Endothelial cell of umbilical vein (primary cell): ENCODE measurements around the gene AQP3. TPM values are rescaled to one million over a fixed set of nuclear protein-coding genes. Genes with fewer than 3 reads are reported as not detected.

Source experiments
- BruUV-seq: library from RNA; stranded (reverse); fragments of 400-500 nt; replicated peaks from 2 replicates; lab custom pipeline; 2021; lab: Mats Ljungman, UMichigan
- CTCF ChIA-PET: fragments of 300-600, 350-600 bp; sonication (Branson Sonifier 250); formaldehyde crosslinking; loops from one replicate; lab custom pipeline; 2021; ENCODE audit warnings: antibody characterized with exemption, inconsistent platforms; lab: Charles Lee
- POLR2A ChIA-PET: fragments of 300-600, 350-600 bp; sonication (Branson Sonifier 250); formaldehyde crosslinking; loops from one replicate; lab custom pipeline; 2021; ENCODE audit warnings: antibody characterized with exemption, inconsistent platforms; lab: Charles Lee
- DNase-seq: peaks from one replicate; pipeline ENCODE4 v3.0.0-alpha.2; 2011; ENCODE audit warnings: low read depth, low spot score
- FAIRE-seq: peaks from 2 replicates; lab custom pipeline; 2011; peaks lifted over from hg19 to GRCh38; lab: Jason Lieb, UNC
- H2AFZ ChIP-seq: 2 replicates; pipeline ENCODE4 v1.6.0; 2012; ENCODE audit warnings: low read depth, low read length, control low read depth, inconsistent platforms
- H3K27ac ChIP-seq: 2 replicates; pipeline ENCODE4 v1.5.1; 2011; ENCODE audit warnings: low read depth, mild to moderate bottlenecking, control low read depth, low read length, moderate library complexity; ENCODE audit not compliant: insufficient read depth
- H3K27me3 ChIP-seq, 2 experiments: 2 replicates each; pipeline versions ENCODE4 v1.6.0 to v1.6.1; 2011; ENCODE audit warnings: low read length in 2 of 2, mixed read lengths in 1 of 2; ENCODE audit not compliant: control insufficient read depth in 2 of 2, insufficient read depth in 2 of 2
- H3K36me3 ChIP-seq, 2 experiments: 2 replicates in 1 of 2; 3 replicates in 1 of 2; pipeline ENCODE4 v1.5.1; 2011; ENCODE audit warnings: low read length in 2 of 2, mild to moderate bottlenecking in 1 of 2, moderate library complexity in 1 of 2; ENCODE audit not compliant: control insufficient read depth in 2 of 2, insufficient read depth in 2 of 2; ENCODE audit errors: extremely low read depth in 1 of 2
- H3K4me1 ChIP-seq: 3 replicates; pipeline ENCODE4 v1.5.1; 2011; ENCODE audit warnings: mild to moderate bottlenecking, low read length; ENCODE audit not compliant: control insufficient read depth, insufficient read depth; ENCODE audit errors: extremely low read depth
- H3K4me2 ChIP-seq: 2 replicates; pipeline ENCODE4 v1.6.1; 2011; ENCODE audit warnings: low read length, control low read depth, mixed read lengths; ENCODE audit not compliant: insufficient read depth
- H3K4me3 ChIP-seq, 3 experiments: fragments of 200-600 bp in 1 of 3; sonication (generic), shearing (Covaris generic) in 1 of 3; replicated peaks in 1 of 3; 2 replicates each; pipeline ENCODE4 v1.5.1; 2011 to 2016; ENCODE audit warnings: control low read depth in 3 of 3, low read length in 3 of 3, mild to moderate bottlenecking in 2 of 3, inconsistent platforms in 1 of 3, low read depth in 1 of 3, moderate library complexity in 1 of 3; ENCODE audit not compliant: insufficient read depth in 1 of 3
- H3K79me2 ChIP-seq: 2 replicates; pipeline ENCODE4 v1.6.0; 2012; ENCODE audit warnings: low read length, inconsistent platforms; ENCODE audit not compliant: control insufficient read depth, insufficient read depth
- H3K9ac ChIP-seq: replicated peaks from 2 replicates; pipeline ENCODE3; 2011; ENCODE audit warnings: low read length, control low read depth; ENCODE audit not compliant: insufficient read depth; ENCODE audit errors: extremely low read depth
- H3K9me1 ChIP-seq: replicated peaks from 3 replicates; pipeline ENCODE4 v1.6.0; 2011; ENCODE audit warnings: mild to moderate bottlenecking, low read length; ENCODE audit not compliant: control insufficient read depth, insufficient read depth; ENCODE audit errors: extremely low read depth
- H3K9me3 ChIP-seq: replicated peaks from 2 replicates; pipeline ENCODE4 v1.5.1; 2012; ENCODE audit warnings: low read length, inconsistent platforms; ENCODE audit not compliant: control insufficient read depth, insufficient read depth
- H4K20me1 ChIP-seq: replicated peaks from 2 replicates; pipeline ENCODE3; 2011; ENCODE audit warnings: mild to moderate bottlenecking, low read length; ENCODE audit not compliant: control insufficient read depth, insufficient read depth; ENCODE audit errors: extremely low read depth
- CTCF ChIP-seq, 2 donors: IDR thresholded peaks; 1 replicate in 1 of 2; 2 replicates in 1 of 2; pipeline ENCODE4 v1.5.1; 2011; ENCODE audit warnings: low read length in 2 of 2, mild to moderate bottlenecking in 2 of 2, moderate library complexity in 2 of 2, control low read depth in 1 of 2, inconsistent platforms in 1 of 2, low read depth in 1 of 2; ENCODE audit not compliant: insufficient read depth in 1 of 2; ENCODE audit errors: extremely low read depth in 1 of 2
- EZH2 ChIP-seq: IDR thresholded peaks from 2 replicates; pipeline ENCODE4 v1.6.1; 2012; ENCODE audit warnings: borderline replicate concordance, low read depth, mild to moderate bottlenecking, moderate library complexity, low read length, inconsistent platforms; ENCODE audit not compliant: severe bottlenecking
- FOS ChIP-seq: IDR thresholded peaks from 2 replicates; pipeline ENCODE4 v1.6.1; 2011; ENCODE audit warnings: mild to moderate bottlenecking, low read length, moderate library complexity, borderline replicate concordance; ENCODE audit not compliant: insufficient read depth
- GATA2 ChIP-seq: IDR thresholded peaks from 2 replicates; pipeline ENCODE4 v1.7.0; 2011; ENCODE audit warnings: low read depth, mild to moderate bottlenecking, moderate library complexity, mixed read lengths, low read length; ENCODE audit not compliant: insufficient read length, insufficient read depth
- JUN ChIP-seq: IDR thresholded peaks from 2 replicates; pipeline ENCODE4 v1.6.1; 2011; ENCODE audit warnings: borderline replicate concordance, low read depth; ENCODE audit not compliant: insufficient read length, insufficient read depth
- MAX ChIP-seq: IDR thresholded peaks from 2 replicates; pipeline ENCODE4 v1.6.1; 2011; ENCODE audit not compliant: insufficient read depth, insufficient read length
- MYC ChIP-seq: IDR thresholded peaks from one replicate; pipeline ENCODE4 v1.6.1; 2011; ENCODE audit warnings: mild to moderate bottlenecking, low read depth, low read length
- POLR2A ChIP-seq: IDR thresholded peaks from 2 replicates; pipeline ENCODE4 v1.6.1; 2012; ENCODE audit warnings: low read depth, mild to moderate bottlenecking, control low read depth, low read length
- POLR2AphosphoS5 ChIP-seq: IDR thresholded peaks from 2 replicates; pipeline ENCODE4 v1.6.1; 2012; ENCODE audit warnings: low read depth, mild to moderate bottlenecking, control low read depth, low read length, moderate library complexity; ENCODE audit not compliant: insufficient read depth
- dilution Hi-C: fragments of 300-500 bp; cut with MboI; formaldehyde crosslinking; loops from one replicate; pipeline ENCODE4 v1.15.0; 2019; ENCODE audit warnings: low sequenced_read_pairs; ENCODE audit not compliant: extremely low pct_ligation_motif_present
- intact Hi-C: fragments of 100-400 bp; cut with micrococcal nuclease; formaldehyde crosslinking; loops from one replicate; pipeline ENCODE4 v1.10.0; 2022
- polyA plus RNA-seq, 4 experiments: library from polyadenylated mRNA; depleted of rRNA in 3 of 4; stranded (reverse) in 3 of 4; unstranded in 1 of 4; fragments of >200 nt; gene quantifications; 2 replicates each; pipeline versions ENCODE4 v1.2.1 to v1.2.3, GENCODE V29; 2011 to 2012; ENCODE audit warnings: missing spikeins in 1 of 4
- total RNA-seq: library from RNA; stranded (reverse); gene quantifications from 2 replicates; pipeline ENCODE4 v1.2.3, GENCODE V29; 2021

AQP3 gene
- total and polyA plus RNA-seq, 2 donors (not counting 3 experiments of a cell fraction or from before 2014, with no cell fraction given), result 0.93 to 1.8 TPM

GRCh38 chr9:33480976-33481375, 33.6 kb upstream of the AQP3 start:
- intact Hi-C loops, result no loop called here
- no TSS peak for BruUV-seq
- H3K4me2 ChIP-seq, result no peak overlapping the region
- H3K9me1 ChIP-seq, result no peaks in the 10 kb centered on the region
- H4K20me1 ChIP-seq, result no peaks in the 10 kb centered on the region
- CTCF ChIA-PET, result interaction anchor here (1.0 to 1.6 kb wide), 3 partner anchors 28 to 36 kb away, joined by 3 to 5 read pairs (median 4); no protein-coding TSS in a partner anchor
- H3K79me2 ChIP-seq, result no peaks in the 10 kb centered on the region
- no peak overlapping the region for H3K27ac ChIP-seq
- TF ChIP-seq FOS (no peak), CTCF (IDR thresholded peaks at IDR 0.05; ENCODE audit: extremely low read depth in 1 of 2, insufficient read depth in 1 of 2, low read depth in 1 of 2, low read length in 2 of 2) (no peak), MAX (no peak), POLR2A (no peak), GATA2 (no peak), POLR2AphosphoS5 (no peak), EZH2 (no peak), JUN (no peak), MYC (no peak)
- no peak for FAIRE-seq
- no peak overlapping the region for H3K9ac ChIP-seq
- no peaks in the 10 kb centered on the region for H3K36me3 ChIP-seq
- POLR2A ChIA-PET, result interaction anchor here (1.3 kb wide), 1 partner anchor 29 kb away, joined by 3 read pairs; no protein-coding TSS in a partner anchor
- DNase-seq, result no peak
- no peak overlapping the region for H3K4me3 ChIP-seq
- no peaks in the 10 kb centered on the region for H3K9me3 ChIP-seq
- no peaks in the 10 kb centered on the region for H3K27me3 ChIP-seq
- dilution Hi-C loops, result no loop called here
- no peaks in the 10 kb centered on the region for H3K4me1 ChIP-seq
- no peak overlapping the region for H2AFZ ChIP-seq
